DOHH2 (cell line): Measurements from ENCODE around the gene SMARCAD1.

Experiments used
- EZH2phosphoT487 ChIP-seq: fragments of 200-600 bp; sonication (generic); IDR thresholded peaks from 2 replicates; pipeline ENCODE4 v1.6.1; 2017; ENCODE audit warnings: borderline replicate concordance, mild to moderate bottlenecking, antibody characterized with exemption, low read length, moderate library complexity, mixed read lengths
- TF ChIP-seq, protein P1 (sequence below): fragments of 200-600 bp; sonication (generic); IDR thresholded peaks from one replicate; pipeline ENCODE4 v1.5.1; 2014; ENCODE audit warnings: antibody characterized with exemption, mild to moderate bottlenecking, low read depth, low read length; ENCODE audit not compliant: poor library complexity, severe bottlenecking

DNA sequence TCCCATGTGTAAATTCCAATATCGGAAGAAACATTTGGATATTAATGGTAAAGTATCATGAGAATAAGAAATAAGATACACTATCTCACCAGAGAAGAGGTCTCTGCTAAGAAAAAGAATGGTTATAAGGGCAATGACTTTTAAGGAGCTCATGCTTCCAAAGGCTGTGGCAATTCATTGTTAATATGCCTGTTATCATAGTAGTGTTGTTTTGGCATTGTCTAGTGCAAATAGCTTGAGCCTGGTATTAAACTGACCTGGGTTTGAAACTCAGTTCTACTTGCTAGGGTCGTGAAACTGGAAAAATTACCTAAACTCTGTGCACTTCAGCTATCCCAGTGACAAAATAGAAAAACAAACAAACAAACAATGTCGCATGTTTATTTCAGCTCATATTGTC is 126.2 kb downstream of the SMARCAD1 start:
- TF ChIP-seq, protein P1, sequence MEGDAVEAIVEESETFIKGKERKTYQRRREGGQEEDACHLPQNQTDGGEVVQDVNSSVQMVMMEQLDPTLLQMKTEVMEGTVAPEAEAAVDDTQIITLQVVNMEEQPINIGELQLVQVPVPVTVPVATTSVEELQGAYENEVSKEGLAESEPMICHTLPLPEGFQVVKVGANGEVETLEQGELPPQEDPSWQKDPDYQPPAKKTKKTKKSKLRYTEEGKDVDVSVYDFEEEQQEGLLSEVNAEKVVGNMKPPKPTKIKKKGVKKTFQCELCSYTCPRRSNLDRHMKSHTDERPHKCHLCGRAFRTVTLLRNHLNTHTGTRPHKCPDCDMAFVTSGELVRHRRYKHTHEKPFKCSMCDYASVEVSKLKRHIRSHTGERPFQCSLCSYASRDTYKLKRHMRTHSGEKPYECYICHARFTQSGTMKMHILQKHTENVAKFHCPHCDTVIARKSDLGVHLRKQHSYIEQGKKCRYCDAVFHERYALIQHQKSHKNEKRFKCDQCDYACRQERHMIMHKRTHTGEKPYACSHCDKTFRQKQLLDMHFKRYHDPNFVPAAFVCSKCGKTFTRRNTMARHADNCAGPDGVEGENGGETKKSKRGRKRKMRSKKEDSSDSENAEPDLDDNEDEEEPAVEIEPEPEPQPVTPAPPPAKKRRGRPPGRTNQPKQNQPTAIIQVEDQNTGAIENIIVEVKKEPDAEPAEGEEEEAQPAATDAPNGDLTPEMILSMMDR, result no peak
- TF ChIP-seq EZH2phosphoT487, result no peak
